Activated CD4-positive, alpha-beta T cell treated with anti-CD3 and anti-CD28 coated beads, Interleukin-2, Interleukin-6, amounts not matched to agents 100 ng/mL and 50 ng/mL, durations not matched to agents 16 hours and 8 hours (primary cell): Measurements from ENCODE around the gene TTC28.
"Not testable (repeated sequence)": the region's sequence is repeated elsewhere in the genome, so short reads cannot be mapped to it uniquely, and the experiment has no call there.

Source experiments
- DNase-seq: peaks from one replicate; pipeline ENCODE4 v3.0.0-alpha.2; 2020

Gene TTC28

GRCh38 chr22:28171712-28172111 lies 507.9 kb downstream of the TTC28 start:
- no peak for DNase-seq

- DNase-seq: no peak
These were observed 508.5 kb downstream of the TTC28 start for GRCh38 chr22:28171115-28171514.

- DNase-seq: not testable (repeated sequence)
These were observed 510.3 kb downstream of the TTC28 start for GRCh38 chr22:28169314-28169713.

GRCh38 chr22:28155808-28156207 lies 523.8 kb downstream of the TTC28 start:
- no peak for DNase-seq

- DNase-seq: no peak
These were observed 524.8 kb downstream of the TTC28 start for GRCh38 chr22:28154861-28155260.

GRCh38 chr22:28151151-28151816 lies 528.4 kb downstream of the TTC28 start:
- DNase-seq: no peak

- DNase-seq: no peak
These were observed 530.7 kb downstream of the TTC28 start for GRCh38 chr22:28148816-28149465.

- no peak for DNase-seq
These were observed 532.2 kb downstream of the TTC28 start for GRCh38 chr22:28147401-28147800.

GRCh38 chr22:28146401-28147314 lies 533.0 kb downstream of the TTC28 start:
- no peak for DNase-seq

GRCh38 chr22:28143961-28144745 lies 535.5 kb downstream of the TTC28 start:
- no peak for DNase-seq

GRCh38 chr22:28143241-28143865 lies 536.3 kb downstream of the TTC28 start:
- DNase-seq: no peak

GRCh38 chr22:28142361-28142961 lies 537.2 kb downstream of the TTC28 start:
- DNase-seq: no peak

GRCh38 chr22:28141614-28142013 lies 538.0 kb downstream of the TTC28 start:
- DNase-seq: no peak

- DNase-seq: no peak
These were observed 539.7 kb downstream of the TTC28 start for GRCh38 chr22:28139961-28140360.

GRCh38 chr22:28139516-28139915 lies 540.1 kb downstream of the TTC28 start:
- no peak for DNase-seq

GRCh38 chr22:28137036-28137435 lies 542.6 kb downstream of the TTC28 start:
- DNase-seq: no peak

GRCh38 chr22:28132466-28132865 lies 547.2 kb downstream of the TTC28 start:
- DNase-seq: no peak

GRCh38 chr22:28129319-28129962 lies 550.2 kb downstream of the TTC28 start:
- no peak for DNase-seq

- no peak for DNase-seq
These were observed 550.8 kb downstream of the TTC28 start for GRCh38 chr22:28128827-28129226.

- DNase-seq: no peak
These were observed 553.8 kb downstream of the TTC28 start for GRCh38 chr22:28125799-28126198.

- DNase-seq: no peak
These were observed 555.5 kb downstream of the TTC28 start for GRCh38 chr22:28123989-28124766.
